ENCODE measurements around the gene LRRFIP1. TPM values are rescaled to one million over a fixed set of nuclear protein-coding genes. Genes with fewer than 3 reads are reported as not detected.

Gene LRRFIP1
- total and polyA plus RNA-seq, 10 of the 15 experiments (the other 5 are each of a cell fraction or from before 2014, with no cell fraction given) = 36.2 to 120 (median 74.3) TPM

DNA sequence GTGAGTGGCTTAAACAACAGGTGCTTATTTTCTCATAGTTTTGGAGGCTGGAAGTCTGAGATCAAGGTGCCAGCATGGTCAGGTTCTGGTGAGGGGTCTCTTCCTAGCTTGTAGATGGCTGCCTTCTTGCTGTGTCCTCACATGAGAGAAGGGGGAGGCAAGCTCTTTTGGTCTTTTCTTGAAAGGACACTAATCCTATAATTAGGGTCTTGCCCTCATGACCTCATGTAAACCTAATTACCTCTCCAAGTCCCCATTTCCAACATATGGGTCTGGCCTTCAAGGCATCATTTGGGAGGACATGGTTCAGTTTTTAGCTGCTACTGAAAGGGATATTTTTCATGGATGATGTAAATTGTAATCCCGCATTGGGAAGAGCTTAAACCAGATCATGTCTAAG, 189.1 kb downstream of the LRRFIP1 start:
- DNase-seq (ENCODE audit: low read depth, low spot score) = no peak
- Histone ChIP-seq H3K36me3 (ENCODE audit: control insufficient read depth in 2 of 2, insufficient read depth in 2 of 2, low read length in 1 of 2) (no peaks in the 10 kb centered on the region), H3K4me1 (ENCODE audit: control insufficient read depth, insufficient read depth, low read length) (no peaks in the 10 kb centered on the region; the same call in 1 of the 2 replicates), H3K9ac (ENCODE audit: control insufficient read depth, insufficient read depth, low read length) (no peak overlapping the region), H3K4me3 (no peak overlapping the region), H3K9me3 (replicated peaks; ENCODE audit: control insufficient read depth, insufficient read depth, low read length) (no peaks in the 10 kb centered on the region), H3K4me2 (ENCODE audit: control insufficient read depth, insufficient read depth) (no peak overlapping the region), H3K27me3 (replicated peaks in 1 of 2; ENCODE audit: control insufficient read depth in 2 of 2, insufficient read depth in 2 of 2, low read length in 1 of 2) (no peaks in the 10 kb centered on the region), H3K27ac (ENCODE audit: control insufficient read depth, insufficient read depth) (no peak overlapping the region), H3K79me2 (ENCODE audit: control insufficient read depth, insufficient read depth, low read length) (no peaks in the 10 kb centered on the region), H2AFZ (ENCODE audit: control insufficient read depth, low read depth, low read length) (no peak overlapping the region), H4K20me1 (ENCODE audit: control insufficient read depth, insufficient read depth) (no peaks in the 10 kb centered on the region)
- ATAC-seq = no peak
- POLR2A ChIA-PET = no interaction called here
- WGBS (ENCODE audit: insufficient coverage, insufficient replicate concordance, low lambda C conversion rate, missing lambda C conversion rate) = 96% methylated on average over 1 of the region's 1 CpG
- FAIRE-seq = no peak
- CTCF ChIA-PET = interaction anchor here (0.6 to 1.2 kb wide), 3 partner anchors 10 to 144 kb away, joined by 3 to 4 read pairs (median 3); no protein-coding TSS in a partner anchor
- SMC1A ChIA-PET (ENCODE audit: uncharacterized antibody, unreplicated experiment) = interaction anchor here (1.0 to 2.5 kb wide), 6 partner anchors 12 to 148 kb away, joined by 3 to 10 read pairs (median 4); no protein-coding TSS in a partner anchor
- intact Hi-C loops (cut with micrococcal nuclease; ENCODE audit: unreplicated experiment) = no loop called here
- in situ Hi-C loops (cut with MboI) = no loop called here
- RAD21 ChIA-PET (ENCODE audit: unreplicated experiment) = interaction anchor here (0.6 to 1.5 kb wide), 4 partner anchors 9 to 64 kb away, joined by 3 to 6 read pairs (median 4); no protein-coding TSS in a partner anchor
- no TSS peak for BruUV-seq (replicated peaks)
- TF ChIP-seq IKZF2 (IDR thresholded peaks at IDR 0.05) = no peak
- TF ChIP-seq CEBPB (IDR thresholded peaks at IDR 0.05; ENCODE audit: borderline replicate concordance in 1 of 2, low read depth in 2 of 2, low read length in 2 of 2) = no peak
- TF ChIP-seq NRF1 (conservative IDR thresholded peaks at IDR 0.05; ENCODE audit: low read depth, low read length) = no peak
- TF ChIP-seq CBX5 (IDR thresholded peaks at IDR 0.05; ENCODE audit: low read depth) = no peak
- TF ChIP-seq, protein P1, sequence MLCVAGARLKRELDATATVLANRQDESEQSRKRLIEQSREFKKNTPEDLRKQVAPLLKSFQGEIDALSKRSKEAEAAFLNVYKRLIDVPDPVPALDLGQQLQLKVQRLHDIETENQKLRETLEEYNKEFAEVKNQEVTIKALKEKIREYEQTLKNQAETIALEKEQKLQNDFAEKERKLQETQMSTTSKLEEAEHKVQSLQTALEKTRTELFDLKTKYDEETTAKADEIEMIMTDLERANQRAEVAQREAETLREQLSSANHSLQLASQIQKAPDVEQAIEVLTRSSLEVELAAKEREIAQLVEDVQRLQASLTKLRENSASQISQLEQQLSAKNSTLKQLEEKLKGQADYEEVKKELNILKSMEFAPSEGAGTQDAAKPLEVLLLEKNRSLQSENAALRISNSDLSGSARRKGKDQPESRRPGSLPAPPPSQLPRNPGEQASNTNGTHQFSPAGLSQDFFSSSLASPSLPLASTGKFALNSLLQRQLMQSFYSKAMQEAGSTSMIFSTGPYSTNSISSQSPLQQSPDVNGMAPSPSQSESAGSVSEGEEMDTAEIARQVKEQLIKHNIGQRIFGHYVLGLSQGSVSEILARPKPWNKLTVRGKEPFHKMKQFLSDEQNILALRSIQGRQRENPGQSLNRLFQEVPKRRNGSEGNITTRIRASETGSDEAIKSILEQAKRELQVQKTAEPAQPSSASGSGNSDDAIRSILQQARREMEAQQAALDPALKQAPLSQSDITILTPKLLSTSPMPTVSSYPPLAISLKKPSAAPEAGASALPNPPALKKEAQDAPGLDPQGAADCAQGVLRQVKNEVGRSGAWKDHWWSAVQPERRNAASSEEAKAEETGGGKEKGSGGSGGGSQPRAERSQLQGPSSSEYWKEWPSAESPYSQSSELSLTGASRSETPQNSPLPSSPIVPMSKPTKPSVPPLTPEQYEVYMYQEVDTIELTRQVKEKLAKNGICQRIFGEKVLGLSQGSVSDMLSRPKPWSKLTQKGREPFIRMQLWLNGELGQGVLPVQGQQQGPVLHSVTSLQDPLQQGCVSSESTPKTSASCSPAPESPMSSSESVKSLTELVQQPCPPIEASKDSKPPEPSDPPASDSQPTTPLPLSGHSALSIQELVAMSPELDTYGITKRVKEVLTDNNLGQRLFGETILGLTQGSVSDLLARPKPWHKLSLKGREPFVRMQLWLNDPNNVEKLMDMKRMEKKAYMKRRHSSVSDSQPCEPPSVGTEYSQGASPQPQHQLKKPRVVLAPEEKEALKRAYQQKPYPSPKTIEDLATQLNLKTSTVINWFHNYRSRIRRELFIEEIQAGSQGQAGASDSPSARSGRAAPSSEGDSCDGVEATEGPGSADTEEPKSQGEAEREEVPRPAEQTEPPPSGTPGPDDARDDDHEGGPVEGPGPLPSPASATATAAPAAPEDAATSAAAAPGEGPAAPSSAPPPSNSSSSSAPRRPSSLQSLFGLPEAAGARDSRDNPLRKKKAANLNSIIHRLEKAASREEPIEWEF (IDR thresholded peaks at IDR 0.05; ENCODE audit: insufficient replicate concordance, low read depth, low read length) = no peak
- TF ChIP-seq ETV6 (conservative IDR thresholded peaks at IDR 0.05 in 1 of 2, IDR thresholded peaks at IDR 0.05 in 1 of 2; ENCODE audit: borderline replicate concordance in 1 of 2, low read depth in 1 of 2) = no peak
- TF ChIP-seq, protein P2, sequence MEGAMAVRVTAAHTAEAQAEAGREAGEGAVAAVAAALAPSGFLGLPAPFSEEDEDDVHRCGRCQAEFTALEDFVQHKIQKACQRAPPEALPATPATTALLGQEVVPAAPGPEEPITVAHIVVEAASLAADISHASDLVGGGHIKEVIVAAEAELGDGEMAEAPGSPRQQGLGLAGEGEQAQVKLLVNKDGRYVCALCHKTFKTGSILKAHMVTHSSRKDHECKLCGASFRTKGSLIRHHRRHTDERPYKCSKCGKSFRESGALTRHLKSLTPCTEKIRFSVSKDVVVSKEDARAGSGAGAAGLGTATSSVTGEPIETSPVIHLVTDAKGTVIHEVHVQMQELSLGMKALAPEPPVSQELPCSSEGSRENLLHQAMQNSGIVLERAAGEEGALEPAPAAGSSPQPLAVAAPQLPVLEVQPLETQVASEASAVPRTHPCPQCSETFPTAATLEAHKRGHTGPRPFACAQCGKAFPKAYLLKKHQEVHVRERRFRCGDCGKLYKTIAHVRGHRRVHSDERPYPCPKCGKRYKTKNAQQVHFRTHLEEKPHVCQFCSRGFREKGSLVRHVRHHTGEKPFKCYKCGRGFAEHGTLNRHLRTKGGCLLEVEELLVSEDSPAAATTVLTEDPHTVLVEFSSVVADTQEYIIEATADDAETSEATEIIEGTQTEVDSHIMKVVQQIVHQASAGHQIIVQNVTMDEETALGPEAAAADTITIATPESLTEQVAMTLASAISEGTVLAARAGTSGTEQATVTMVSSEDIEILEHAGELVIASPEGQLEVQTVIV (IDR thresholded peaks at IDR 0.05; ENCODE audit: borderline replicate concordance, partially characterized antibody) = no peak
- no peak for TF ChIP-seq CBFB (IDR thresholded peaks at IDR 0.05; ENCODE audit: low read depth)
- TF ChIP-seq, protein P3, sequence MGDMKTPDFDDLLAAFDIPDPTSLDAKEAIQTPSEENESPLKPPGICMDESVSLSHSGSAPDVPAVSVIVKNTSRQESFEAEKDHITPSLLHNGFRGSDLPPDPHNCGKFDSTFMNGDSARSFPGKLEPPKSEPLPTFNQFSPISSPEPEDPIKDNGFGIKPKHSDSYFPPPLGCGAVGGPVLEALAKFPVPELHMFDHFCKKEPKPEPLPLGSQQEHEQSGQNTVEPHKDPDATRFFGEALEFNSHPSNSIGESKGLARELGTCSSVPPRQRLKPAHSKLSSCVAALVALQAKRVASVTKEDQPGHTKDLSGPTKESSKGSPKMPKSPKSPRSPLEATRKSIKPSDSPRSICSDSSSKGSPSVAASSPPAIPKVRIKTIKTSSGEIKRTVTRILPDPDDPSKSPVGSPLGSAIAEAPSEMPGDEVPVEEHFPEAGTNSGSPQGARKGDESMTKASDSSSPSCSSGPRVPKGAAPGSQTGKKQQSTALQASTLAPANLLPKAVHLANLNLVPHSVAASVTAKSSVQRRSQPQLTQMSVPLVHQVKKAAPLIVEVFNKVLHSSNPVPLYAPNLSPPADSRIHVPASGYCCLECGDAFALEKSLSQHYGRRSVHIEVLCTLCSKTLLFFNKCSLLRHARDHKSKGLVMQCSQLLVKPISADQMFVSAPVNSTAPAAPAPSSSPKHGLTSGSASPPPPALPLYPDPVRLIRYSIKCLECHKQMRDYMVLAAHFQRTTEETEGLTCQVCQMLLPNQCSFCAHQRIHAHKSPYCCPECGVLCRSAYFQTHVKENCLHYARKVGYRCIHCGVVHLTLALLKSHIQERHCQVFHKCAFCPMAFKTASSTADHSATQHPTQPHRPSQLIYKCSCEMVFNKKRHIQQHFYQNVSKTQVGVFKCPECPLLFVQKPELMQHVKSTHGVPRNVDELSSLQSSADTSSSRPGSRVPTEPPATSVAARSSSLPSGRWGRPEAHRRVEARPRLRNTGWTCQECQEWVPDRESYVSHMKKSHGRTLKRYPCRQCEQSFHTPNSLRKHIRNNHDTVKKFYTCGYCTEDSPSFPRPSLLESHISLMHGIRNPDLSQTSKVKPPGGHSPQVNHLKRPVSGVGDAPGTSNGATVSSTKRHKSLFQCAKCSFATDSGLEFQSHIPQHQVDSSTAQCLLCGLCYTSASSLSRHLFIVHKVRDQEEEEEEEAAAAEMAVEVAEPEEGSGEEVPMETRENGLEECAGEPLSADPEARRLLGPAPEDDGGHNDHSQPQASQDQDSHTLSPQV (IDR thresholded peaks at IDR 0.05) = no peak
- TF ChIP-seq STAT3 (IDR thresholded peaks at IDR 0.05; ENCODE audit: low read depth, low read length) = no peak

Data from GM12878 (cell line).